Endothelial cell of umbilical vein (primary cell): ENCODE results near the gene APEX1. TPM values are rescaled to one million over a fixed set of nuclear protein-coding genes. Genes with fewer than 3 reads are reported as not detected.

Experiments used
- BruUV-seq: library from RNA; stranded (reverse); fragments of 400-500 nt; replicated peaks from 2 replicates; lab custom pipeline; 2021; lab: Mats Ljungman, UMichigan
- CTCF ChIA-PET: fragments of 300-600, 350-600 bp; sonication (Branson Sonifier 250); formaldehyde crosslinking; loops from one replicate; lab custom pipeline; 2021; ENCODE audit warnings: antibody characterized with exemption, inconsistent platforms; lab: Charles Lee
- POLR2A ChIA-PET: fragments of 300-600, 350-600 bp; sonication (Branson Sonifier 250); formaldehyde crosslinking; loops from one replicate; lab custom pipeline; 2021; ENCODE audit warnings: antibody characterized with exemption, inconsistent platforms; lab: Charles Lee
- DNase-seq: peaks from one replicate; pipeline ENCODE4 v3.0.0-alpha.2; 2011; ENCODE audit warnings: low read depth, low spot score
- FAIRE-seq: peaks from 2 replicates; lab custom pipeline; 2011; peaks lifted over from hg19 to GRCh38; lab: Jason Lieb, UNC
- H2AFZ ChIP-seq: 2 replicates; pipeline ENCODE4 v1.6.0; 2012; ENCODE audit warnings: low read depth, low read length, control low read depth, inconsistent platforms
- H3K27ac ChIP-seq: 2 replicates; pipeline ENCODE4 v1.5.1; 2011; ENCODE audit warnings: low read depth, mild to moderate bottlenecking, control low read depth, low read length, moderate library complexity; ENCODE audit not compliant: insufficient read depth
- H3K27me3 ChIP-seq, 2 experiments: 2 replicates each; pipeline versions ENCODE4 v1.6.0 to v1.6.1; 2011; ENCODE audit warnings: low read length in 2 of 2, mixed read lengths in 1 of 2; ENCODE audit not compliant: control insufficient read depth in 2 of 2, insufficient read depth in 2 of 2
- H3K36me3 ChIP-seq, 2 experiments: 2 replicates in 1 of 2; 3 replicates in 1 of 2; pipeline ENCODE4 v1.5.1; 2011; ENCODE audit warnings: low read length in 2 of 2, mild to moderate bottlenecking in 1 of 2, moderate library complexity in 1 of 2; ENCODE audit not compliant: control insufficient read depth in 2 of 2, insufficient read depth in 2 of 2; ENCODE audit errors: extremely low read depth in 1 of 2
- H3K4me1 ChIP-seq: 3 replicates; pipeline ENCODE4 v1.5.1; 2011; ENCODE audit warnings: mild to moderate bottlenecking, low read length; ENCODE audit not compliant: control insufficient read depth, insufficient read depth; ENCODE audit errors: extremely low read depth
- H3K4me2 ChIP-seq: 2 replicates; pipeline ENCODE4 v1.6.1; 2011; ENCODE audit warnings: low read length, control low read depth, mixed read lengths; ENCODE audit not compliant: insufficient read depth
- H3K4me3 ChIP-seq, 3 experiments: fragments of 200-600 bp in 1 of 3; sonication (generic), shearing (Covaris generic) in 1 of 3; replicated peaks in 1 of 3; 2 replicates each; pipeline ENCODE4 v1.5.1; 2011 to 2016; ENCODE audit warnings: control low read depth in 3 of 3, low read length in 3 of 3, mild to moderate bottlenecking in 2 of 3, inconsistent platforms in 1 of 3, low read depth in 1 of 3, moderate library complexity in 1 of 3; ENCODE audit not compliant: insufficient read depth in 1 of 3
- H3K79me2 ChIP-seq: 2 replicates; pipeline ENCODE4 v1.6.0; 2012; ENCODE audit warnings: low read length, inconsistent platforms; ENCODE audit not compliant: control insufficient read depth, insufficient read depth
- H3K9ac ChIP-seq: replicated peaks from 2 replicates; pipeline ENCODE3; 2011; ENCODE audit warnings: low read length, control low read depth; ENCODE audit not compliant: insufficient read depth; ENCODE audit errors: extremely low read depth
- H3K9me1 ChIP-seq: replicated peaks from 3 replicates; pipeline ENCODE4 v1.6.0; 2011; ENCODE audit warnings: mild to moderate bottlenecking, low read length; ENCODE audit not compliant: control insufficient read depth, insufficient read depth; ENCODE audit errors: extremely low read depth
- H3K9me3 ChIP-seq: replicated peaks from 2 replicates; pipeline ENCODE4 v1.5.1; 2012; ENCODE audit warnings: low read length, inconsistent platforms; ENCODE audit not compliant: control insufficient read depth, insufficient read depth
- H4K20me1 ChIP-seq: replicated peaks from 2 replicates; pipeline ENCODE3; 2011; ENCODE audit warnings: mild to moderate bottlenecking, low read length; ENCODE audit not compliant: control insufficient read depth, insufficient read depth; ENCODE audit errors: extremely low read depth
- EZH2 ChIP-seq: IDR thresholded peaks from 2 replicates; pipeline ENCODE4 v1.6.1; 2012; ENCODE audit warnings: borderline replicate concordance, low read depth, mild to moderate bottlenecking, moderate library complexity, low read length, inconsistent platforms; ENCODE audit not compliant: severe bottlenecking
- GATA2 ChIP-seq: IDR thresholded peaks from 2 replicates; pipeline ENCODE4 v1.7.0; 2011; ENCODE audit warnings: low read depth, mild to moderate bottlenecking, moderate library complexity, mixed read lengths, low read length; ENCODE audit not compliant: insufficient read length, insufficient read depth
- POLR2A ChIP-seq: IDR thresholded peaks from 2 replicates; pipeline ENCODE4 v1.6.1; 2012; ENCODE audit warnings: low read depth, mild to moderate bottlenecking, control low read depth, low read length
- POLR2AphosphoS5 ChIP-seq: IDR thresholded peaks from 2 replicates; pipeline ENCODE4 v1.6.1; 2012; ENCODE audit warnings: low read depth, mild to moderate bottlenecking, control low read depth, low read length, moderate library complexity; ENCODE audit not compliant: insufficient read depth
- dilution Hi-C: fragments of 300-500 bp; cut with MboI; formaldehyde crosslinking; loops from one replicate; pipeline ENCODE4 v1.15.0; 2019; ENCODE audit warnings: low sequenced_read_pairs; ENCODE audit not compliant: extremely low pct_ligation_motif_present
- intact Hi-C: fragments of 100-400 bp; cut with micrococcal nuclease; formaldehyde crosslinking; loops from one replicate; pipeline ENCODE4 v1.10.0; 2022
- polyA plus RNA-seq, 4 experiments: library from polyadenylated mRNA; depleted of rRNA in 3 of 4; stranded (reverse) in 3 of 4; unstranded in 1 of 4; fragments of >200 nt; gene quantifications; 2 replicates each; pipeline versions ENCODE4 v1.2.1 to v1.2.3, GENCODE V29; 2011 to 2012; ENCODE audit warnings: missing spikeins in 1 of 4
- total RNA-seq: library from RNA; stranded (reverse); gene quantifications from 2 replicates; pipeline ENCODE4 v1.2.3, GENCODE V29; 2021

The APEX1 gene
- total and polyA plus RNA-seq, 2 donors (not counting 3 experiments of a cell fraction or from before 2014, with no cell fraction given), result 231 to 304 TPM

- no peak overlapping the region for H3K4me3 ChIP-seq
- FAIRE-seq, result no peak
- DNase-seq, result no peak
- H2AFZ ChIP-seq, result no peak overlapping the region
- TF ChIP-seq GATA2, result no peak
- TF ChIP-seq POLR2A, result no peak
- peaks cover 45% of the 10 kb centered on the region for H3K79me2 ChIP-seq
- peaks cover 27% of the 10 kb centered on the region for H3K4me1 ChIP-seq
- no peaks in the 10 kb centered on the region for H3K9me1 ChIP-seq
- no peaks in the 10 kb centered on the region for H4K20me1 ChIP-seq
- H3K36me3 ChIP-seq, result peaks cover 11 to 20% of the 10 kb centered on the region in 2 experiments
- no TSS peak for BruUV-seq
- ChIA-PET CTCF (interaction anchor here (4.6 kb wide), 1 partner anchor 42 kb away, joined by 70 read pairs; the partner anchor contains the start of gene TEP1), POLR2A (interaction anchor here (3.0 kb wide), 1 partner anchor 13 kb away, joined by 32 read pairs; the partner anchor contains the start of gene PNP)
- H3K9me3 ChIP-seq, result no peaks in the 10 kb centered on the region
- H3K4me2 ChIP-seq, result no peak overlapping the region
- H3K27me3 ChIP-seq, result no peaks in the 10 kb centered on the region
- dilution Hi-C loops (no loop called here), intact Hi-C loops (no loop called here)
- H3K27ac ChIP-seq, result no peak overlapping the region
- no peak overlapping the region for H3K9ac ChIP-seq
Observed at GRCh38 chr14:20456971-20457370, 1.9 kb downstream of the APEX1 start.

GRCh38 chr14:20458031-20458789 lies 3.2 kb downstream of the APEX1 start:
- no peaks in the 10 kb centered on the region for H3K27me3 ChIP-seq
- H4K20me1 ChIP-seq, result no peaks in the 10 kb centered on the region
- no peak overlapping the region for H3K9ac ChIP-seq
- no peak for DNase-seq
- no peaks in the 10 kb centered on the region for H3K9me1 ChIP-seq
- dilution Hi-C loops (no loop called here), intact Hi-C loops (no loop called here)
- H3K4me1 ChIP-seq, result peaks cover 31% of the 10 kb centered on the region
- POLR2A ChIA-PET, result no interaction called here
- no peaks in the 10 kb centered on the region for H3K9me3 ChIP-seq
- TF ChIP-seq EZH2, result no peak
- peak; percentile 2 for TF ChIP-seq POLR2AphosphoS5
- BruUV-seq, result no TSS peak
- no peak for FAIRE-seq
- H2AFZ ChIP-seq, result no peak overlapping the region
- H3K79me2 ChIP-seq, result peaks cover 43% of the 10 kb centered on the region
- CTCF ChIA-PET, result interaction anchor here (1.2 kb wide), 1 partner anchor 42 kb away, joined by 3 read pairs; no protein-coding TSS in a partner anchor
- no peak overlapping the region for H3K4me3 ChIP-seq
- H3K27ac ChIP-seq, result no peak overlapping the region
- H3K4me2 ChIP-seq, result no peak overlapping the region
- H3K36me3 ChIP-seq, result peaks cover 11 to 18% of the 10 kb centered on the region in 2 experiments
